HL-60 (cell line): ENCODE data around the gene METTL2A.
"Not testable (repeated sequence)": the region's sequence is repeated elsewhere in the genome, so short reads cannot be mapped to it uniquely, and the experiment has no call there.

Experiments used
- DNase-seq, 2 experiments: peaks; one replicate each; pipeline ENCODE4 v3.0.0-alpha.2; 2010 to 2020; ENCODE audit warnings: low read depth in 1 of 2, low spot score in 1 of 2
- H3K27ac ChIP-seq: fragments of 250-450 bp; sonication (Bioruptor Pico); replicated peaks from 2 replicates; pipeline ENCODE4 v1.5.1; 2020; ENCODE audit warnings: mild to moderate bottlenecking, moderate library complexity
- H3K27me3 ChIP-seq: fragments of 250-450 bp; sonication (Bioruptor Pico); 2 replicates; pipeline ENCODE4 v1.5.1; 2021; ENCODE audit warnings: mild to moderate bottlenecking, moderate library complexity; ENCODE audit not compliant: insufficient read depth, poor library complexity, severe bottlenecking
- H3K4me3 ChIP-seq: replicated peaks from 2 replicates; pipeline ENCODE4 v1.5.1; 2011; ENCODE audit warnings: mild to moderate bottlenecking, control low read depth, low read length; ENCODE audit not compliant: insufficient read depth
- CTCF ChIP-seq: IDR thresholded peaks from one replicate; pipeline ENCODE4 v1.5.1; 2011; ENCODE audit warnings: low read length, control low read depth, inconsistent platforms; ENCODE audit not compliant: insufficient read depth
- GABPA ChIP-seq: IDR thresholded peaks from 2 replicates; pipeline ENCODE4 v1.6.1; 2012; ENCODE audit warnings: low read depth
- POLR2AphosphoS5 ChIP-seq: IDR thresholded peaks from 2 replicates; pipeline ENCODE4 v1.6.1; 2012; ENCODE audit warnings: low read depth
- SPI1 ChIP-seq: IDR thresholded peaks from 2 replicates; pipeline ENCODE4 v1.6.1; 2012; ENCODE audit warnings: low read depth, mild to moderate bottlenecking, borderline replicate concordance
- TF ChIP-seq, protein P1 (sequence below): IDR thresholded peaks from 2 replicates; pipeline ENCODE4 v1.6.1; 2012; ENCODE audit warnings: low read depth; ENCODE audit not compliant: insufficient replicate concordance

METTL2A gene

DNA sequence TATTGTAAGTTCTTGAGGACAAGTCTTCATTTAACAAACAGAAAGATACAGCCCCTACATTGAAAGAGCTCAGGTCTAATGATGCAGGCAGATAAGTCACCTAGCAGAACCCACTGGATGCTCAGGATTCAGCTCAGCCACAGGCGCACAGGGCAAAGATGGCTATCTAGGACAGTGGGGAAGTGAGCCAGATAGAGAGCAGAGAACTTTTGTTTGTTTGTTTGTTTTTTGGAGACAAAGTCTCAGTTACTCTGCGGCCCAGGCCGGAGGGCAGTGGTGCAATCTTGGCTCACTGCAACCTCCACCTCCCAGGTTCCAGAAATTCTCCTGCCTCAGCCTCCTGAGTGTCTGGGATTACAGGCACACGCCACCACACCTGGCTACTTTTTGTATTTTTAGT is 20.4 kb downstream of the METTL2A start:
- no peak for DNase-seq
- no peak overlapping the region for H3K4me3 ChIP-seq
- TF ChIP-seq POLR2AphosphoS5 (no peak), CTCF (no peak), SPI1 (no peak), GABPA (no peak)
- TF ChIP-seq, protein P1, sequence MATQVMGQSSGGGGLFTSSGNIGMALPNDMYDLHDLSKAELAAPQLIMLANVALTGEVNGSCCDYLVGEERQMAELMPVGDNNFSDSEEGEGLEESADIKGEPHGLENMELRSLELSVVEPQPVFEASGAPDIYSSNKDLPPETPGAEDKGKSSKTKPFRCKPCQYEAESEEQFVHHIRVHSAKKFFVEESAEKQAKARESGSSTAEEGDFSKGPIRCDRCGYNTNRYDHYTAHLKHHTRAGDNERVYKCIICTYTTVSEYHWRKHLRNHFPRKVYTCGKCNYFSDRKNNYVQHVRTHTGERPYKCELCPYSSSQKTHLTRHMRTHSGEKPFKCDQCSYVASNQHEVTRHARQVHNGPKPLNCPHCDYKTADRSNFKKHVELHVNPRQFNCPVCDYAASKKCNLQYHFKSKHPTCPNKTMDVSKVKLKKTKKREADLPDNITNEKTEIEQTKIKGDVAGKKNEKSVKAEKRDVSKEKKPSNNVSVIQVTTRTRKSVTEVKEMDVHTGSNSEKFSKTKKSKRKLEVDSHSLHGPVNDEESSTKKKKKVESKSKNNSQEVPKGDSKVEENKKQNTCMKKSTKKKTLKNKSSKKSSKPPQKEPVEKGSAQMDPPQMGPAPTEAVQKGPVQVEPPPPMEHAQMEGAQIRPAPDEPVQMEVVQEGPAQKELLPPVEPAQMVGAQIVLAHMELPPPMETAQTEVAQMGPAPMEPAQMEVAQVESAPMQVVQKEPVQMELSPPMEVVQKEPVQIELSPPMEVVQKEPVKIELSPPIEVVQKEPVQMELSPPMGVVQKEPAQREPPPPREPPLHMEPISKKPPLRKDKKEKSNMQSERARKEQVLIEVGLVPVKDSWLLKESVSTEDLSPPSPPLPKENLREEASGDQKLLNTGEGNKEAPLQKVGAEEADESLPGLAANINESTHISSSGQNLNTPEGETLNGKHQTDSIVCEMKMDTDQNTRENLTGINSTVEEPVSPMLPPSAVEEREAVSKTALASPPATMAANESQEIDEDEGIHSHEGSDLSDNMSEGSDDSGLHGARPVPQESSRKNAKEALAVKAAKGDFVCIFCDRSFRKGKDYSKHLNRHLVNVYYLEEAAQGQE, result no peak
- H3K27ac ChIP-seq, result no peak overlapping the region
- no peaks in the 10 kb centered on the region for H3K27me3 ChIP-seq

GRCh38 chr17:62445791-62446190 is 22.1 kb downstream of the METTL2A start:
- H3K27me3 ChIP-seq, H3K27ac ChIP-seq, DNase-seq, H3K4me3 ChIP-seq: not testable (repeated sequence)

DNA sequence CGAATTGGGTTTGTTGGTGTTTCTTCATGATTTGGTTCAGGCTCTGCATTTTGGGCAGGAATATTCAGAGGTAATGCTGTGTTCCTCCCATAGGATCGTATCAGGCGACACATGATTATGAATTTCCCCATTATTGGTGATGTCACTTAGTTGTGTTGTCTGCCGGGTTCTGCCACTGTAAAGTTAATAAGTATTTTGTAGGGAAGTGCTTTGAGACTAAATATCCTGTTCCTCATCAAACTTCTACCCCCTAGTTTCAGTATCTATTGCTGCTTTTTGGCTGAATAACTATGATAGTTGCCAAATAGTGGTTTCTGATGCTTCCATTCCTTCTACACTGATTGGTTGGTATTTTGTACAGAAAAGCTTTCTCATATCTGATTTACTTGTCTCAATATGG is 28.5 kb downstream of the METTL2A start:
- not testable (repeated sequence) for H3K4me3 ChIP-seq, DNase-seq, H3K27me3 ChIP-seq, H3K27ac ChIP-seq

DNA sequence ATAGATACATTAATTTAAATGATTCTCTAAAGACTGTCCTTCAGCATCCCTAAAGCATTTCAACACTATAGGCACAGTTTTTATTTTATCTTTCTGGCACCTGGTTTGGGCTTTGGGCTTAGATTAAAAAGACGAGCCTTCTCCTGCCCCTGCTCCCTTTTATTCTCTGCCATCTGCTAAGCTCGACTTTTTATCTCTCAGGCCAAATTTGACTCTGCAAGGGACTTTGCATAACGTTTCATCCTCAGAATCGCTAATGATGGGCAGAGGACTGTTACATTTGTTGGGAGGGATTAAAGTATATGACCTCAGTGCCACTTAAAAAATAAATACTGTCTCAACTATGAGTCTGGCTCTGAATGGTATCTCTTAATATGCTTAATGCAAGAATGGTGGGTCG is 29.3 kb downstream of the METTL2A start:
- not testable (repeated sequence) for H3K4me3 ChIP-seq, DNase-seq, H3K27me3 ChIP-seq, H3K27ac ChIP-seq

DNA sequence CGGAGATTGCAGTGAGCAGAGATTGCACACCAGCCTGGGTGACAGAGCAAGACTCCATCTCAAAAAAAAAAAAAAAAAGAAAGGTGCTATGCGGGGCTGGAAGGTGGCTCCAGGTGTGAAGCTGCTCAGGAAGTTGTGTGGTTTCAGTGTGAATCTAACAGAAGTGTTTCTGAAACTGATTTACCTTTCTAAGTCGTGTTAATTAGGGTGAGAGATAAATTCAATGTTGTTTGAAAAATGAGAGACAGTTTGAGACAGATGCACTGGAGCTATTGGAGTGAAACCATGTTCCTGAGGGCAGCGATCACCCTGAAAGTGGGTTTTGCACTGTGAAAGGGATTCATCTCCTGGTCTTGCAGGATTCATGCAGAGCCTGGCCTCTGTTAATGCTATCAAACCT is 30.0 kb downstream of the METTL2A start:
- H3K27ac ChIP-seq, DNase-seq, H3K27me3 ChIP-seq, H3K4me3 ChIP-seq: not testable (repeated sequence)

DNA sequence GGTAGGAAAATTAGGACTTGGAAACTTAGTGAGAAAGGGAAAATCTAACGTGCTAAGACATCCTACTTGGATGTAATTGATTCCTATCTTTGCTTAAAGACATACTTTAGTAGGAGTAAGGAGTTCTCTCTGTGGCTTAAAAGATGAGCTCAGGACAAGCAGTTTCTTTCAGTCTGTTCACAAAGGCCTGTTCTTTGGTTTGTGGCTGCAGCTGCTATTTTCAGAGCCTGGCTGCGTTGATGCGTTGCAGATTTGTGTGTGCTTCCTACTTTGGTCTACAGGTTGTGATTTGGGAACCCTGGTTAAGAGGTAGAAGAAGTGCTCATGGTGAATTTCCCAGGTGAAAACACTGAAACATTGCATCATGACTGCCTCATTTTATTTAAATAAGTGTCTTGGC is 30.4 kb downstream of the METTL2A start:
- not testable (repeated sequence) for H3K4me3 ChIP-seq, DNase-seq, H3K27me3 ChIP-seq, H3K27ac ChIP-seq

DNA sequence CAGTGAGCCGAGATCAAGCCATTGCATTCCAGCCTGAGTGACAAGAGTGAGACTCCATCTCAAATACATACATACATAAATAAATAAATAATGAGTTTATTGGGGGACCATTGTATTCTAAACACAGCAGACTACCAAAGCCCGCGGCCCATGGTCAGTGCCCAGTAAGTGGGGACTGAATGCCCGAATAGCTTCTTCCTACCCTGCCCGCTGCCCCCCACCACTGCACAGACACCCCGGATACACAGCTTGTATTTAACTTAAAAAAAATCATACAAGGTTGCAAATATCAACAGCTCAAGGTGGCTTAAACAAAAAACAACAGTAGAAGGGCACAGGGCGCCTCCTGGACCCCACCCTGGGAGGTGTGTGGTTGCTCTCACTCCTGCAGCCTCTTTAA is 32.3 kb downstream of the METTL2A start:
- Histone ChIP-seq H3K27me3 (no peaks in the 10 kb centered on the region), H3K4me3 (no peak overlapping the region), H3K27ac (no peak overlapping the region)
- no peak for DNase-seq
- TF ChIP-seq GABPA, result no peak
- TF ChIP-seq CTCF, result no peak
- TF ChIP-seq POLR2AphosphoS5, result no peak

DNA sequence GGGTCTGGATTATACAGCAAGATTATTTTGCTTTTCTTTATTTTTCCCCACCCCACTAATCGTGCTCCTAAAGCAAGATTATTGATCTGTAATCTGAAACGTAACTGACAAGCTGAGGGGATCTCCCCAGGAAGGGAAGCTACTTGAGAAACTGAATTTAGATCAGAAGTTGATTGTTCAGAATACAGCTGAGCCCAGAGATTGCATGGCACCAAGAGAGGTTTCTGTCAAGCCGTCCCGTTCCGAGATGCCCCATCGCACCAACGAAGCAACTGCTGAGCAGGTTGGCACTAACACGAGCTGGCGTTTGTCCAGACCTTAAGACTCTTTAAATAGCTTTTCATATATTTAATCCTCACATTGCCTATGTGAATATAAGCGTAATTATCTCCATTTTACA is 34.8 kb downstream of the METTL2A start:
- H3K4me3 ChIP-seq, result not testable (repeated sequence)

GRCh38 chr17:62464422-62464821 is 40.7 kb downstream of the METTL2A start:
- H3K27ac ChIP-seq, DNase-seq, H3K27me3 ChIP-seq, H3K4me3 ChIP-seq: not testable (repeated sequence)

More for the DNA sequence above, 34.8 kb downstream of the METTL2A start:
- not testable (repeated sequence) for H3K27me3 ChIP-seq, DNase-seq, H3K27ac ChIP-seq

- DNase-seq, H3K27ac ChIP-seq, H3K4me3 ChIP-seq, H3K27me3 ChIP-seq: not testable (repeated sequence)
Measured at GRCh38 chr17:62465271-62465670, 41.6 kb downstream of the METTL2A start.
